ENCODE data around the gene PTPN6.

- TF ChIP-seq, protein P1, sequence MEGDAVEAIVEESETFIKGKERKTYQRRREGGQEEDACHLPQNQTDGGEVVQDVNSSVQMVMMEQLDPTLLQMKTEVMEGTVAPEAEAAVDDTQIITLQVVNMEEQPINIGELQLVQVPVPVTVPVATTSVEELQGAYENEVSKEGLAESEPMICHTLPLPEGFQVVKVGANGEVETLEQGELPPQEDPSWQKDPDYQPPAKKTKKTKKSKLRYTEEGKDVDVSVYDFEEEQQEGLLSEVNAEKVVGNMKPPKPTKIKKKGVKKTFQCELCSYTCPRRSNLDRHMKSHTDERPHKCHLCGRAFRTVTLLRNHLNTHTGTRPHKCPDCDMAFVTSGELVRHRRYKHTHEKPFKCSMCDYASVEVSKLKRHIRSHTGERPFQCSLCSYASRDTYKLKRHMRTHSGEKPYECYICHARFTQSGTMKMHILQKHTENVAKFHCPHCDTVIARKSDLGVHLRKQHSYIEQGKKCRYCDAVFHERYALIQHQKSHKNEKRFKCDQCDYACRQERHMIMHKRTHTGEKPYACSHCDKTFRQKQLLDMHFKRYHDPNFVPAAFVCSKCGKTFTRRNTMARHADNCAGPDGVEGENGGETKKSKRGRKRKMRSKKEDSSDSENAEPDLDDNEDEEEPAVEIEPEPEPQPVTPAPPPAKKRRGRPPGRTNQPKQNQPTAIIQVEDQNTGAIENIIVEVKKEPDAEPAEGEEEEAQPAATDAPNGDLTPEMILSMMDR (IDR thresholded peaks at IDR 0.05) = no peak
- TF ChIP-seq POLR2A (IDR thresholded peaks at IDR 0.05) = no peak
Observed at GRCh38 chr12:6923003-6923732, 28.0 kb upstream of the PTPN6 start.

Data from suprapubic skin (tissue), 3 donors.